HFF-Myc (cell line): ENCODE data around the gene HSPB9.

Experiments used
- DNase-seq: peaks from one replicate; pipeline ENCODE4 v3.0.0-alpha.2; 2011; ENCODE audit warnings: low read depth; ENCODE audit errors: extremely low read depth
- H3K4me3 ChIP-seq: replicated peaks from 2 replicates; pipeline ENCODE4 v1.5.1; 2011; ENCODE audit warnings: low read depth, mild to moderate bottlenecking, control low read depth, low read length
- TF ChIP-seq, protein P1 (sequence below): IDR thresholded peaks from 2 replicates; pipeline ENCODE4 v1.5.1; 2012; ENCODE audit warnings: mild to moderate bottlenecking, low read depth, low read length, control low read depth; ENCODE audit errors: missing control alignments

The HSPB9 gene

DNA sequence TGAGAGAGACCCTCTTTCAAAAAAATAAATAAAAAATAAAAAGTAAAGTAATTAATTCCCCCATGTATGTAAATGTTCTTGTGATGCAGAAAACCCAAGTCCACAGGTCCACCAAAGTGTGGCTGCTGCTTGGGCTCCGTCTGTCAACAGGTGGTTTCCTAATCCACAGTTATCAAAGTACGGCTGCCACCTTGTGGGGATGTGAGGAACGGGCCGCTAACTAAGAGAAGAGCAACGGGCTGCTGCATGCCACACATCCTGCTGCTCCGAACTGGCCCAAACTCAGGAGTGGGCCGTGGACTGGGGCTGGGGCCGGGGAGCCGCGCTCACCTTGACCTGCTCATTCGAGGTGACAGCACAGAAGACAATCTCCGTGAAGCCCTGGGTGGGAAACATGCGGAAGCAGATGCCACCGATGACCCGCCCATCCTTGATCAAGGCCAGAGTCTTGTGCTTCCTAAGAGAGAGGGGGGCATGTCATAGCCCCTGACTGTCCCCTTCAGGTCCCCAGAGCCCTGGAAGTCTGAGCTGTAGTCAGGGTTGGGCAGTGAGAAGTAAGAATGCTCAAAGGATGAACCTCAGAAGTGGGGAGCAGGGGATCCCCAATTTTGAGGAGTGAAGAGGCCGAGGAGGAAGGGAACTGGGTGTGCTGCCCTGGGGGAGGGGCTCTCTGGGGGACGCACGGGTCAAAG is 5.8 kb upstream of the HSPB9 start:
- TF ChIP-seq, protein P1, sequence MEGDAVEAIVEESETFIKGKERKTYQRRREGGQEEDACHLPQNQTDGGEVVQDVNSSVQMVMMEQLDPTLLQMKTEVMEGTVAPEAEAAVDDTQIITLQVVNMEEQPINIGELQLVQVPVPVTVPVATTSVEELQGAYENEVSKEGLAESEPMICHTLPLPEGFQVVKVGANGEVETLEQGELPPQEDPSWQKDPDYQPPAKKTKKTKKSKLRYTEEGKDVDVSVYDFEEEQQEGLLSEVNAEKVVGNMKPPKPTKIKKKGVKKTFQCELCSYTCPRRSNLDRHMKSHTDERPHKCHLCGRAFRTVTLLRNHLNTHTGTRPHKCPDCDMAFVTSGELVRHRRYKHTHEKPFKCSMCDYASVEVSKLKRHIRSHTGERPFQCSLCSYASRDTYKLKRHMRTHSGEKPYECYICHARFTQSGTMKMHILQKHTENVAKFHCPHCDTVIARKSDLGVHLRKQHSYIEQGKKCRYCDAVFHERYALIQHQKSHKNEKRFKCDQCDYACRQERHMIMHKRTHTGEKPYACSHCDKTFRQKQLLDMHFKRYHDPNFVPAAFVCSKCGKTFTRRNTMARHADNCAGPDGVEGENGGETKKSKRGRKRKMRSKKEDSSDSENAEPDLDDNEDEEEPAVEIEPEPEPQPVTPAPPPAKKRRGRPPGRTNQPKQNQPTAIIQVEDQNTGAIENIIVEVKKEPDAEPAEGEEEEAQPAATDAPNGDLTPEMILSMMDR: peak; percentile 78
- DNase-seq: peak; percentile 45
- H3K4me3 ChIP-seq: no peak overlapping the region

- no peak for DNase-seq
- no peak overlapping the region for H3K4me3 ChIP-seq
- TF ChIP-seq, protein P1: no peak
Measured at GRCh38 chr17:42117397-42118125, 5.0 kb upstream of the HSPB9 start.

DNA sequence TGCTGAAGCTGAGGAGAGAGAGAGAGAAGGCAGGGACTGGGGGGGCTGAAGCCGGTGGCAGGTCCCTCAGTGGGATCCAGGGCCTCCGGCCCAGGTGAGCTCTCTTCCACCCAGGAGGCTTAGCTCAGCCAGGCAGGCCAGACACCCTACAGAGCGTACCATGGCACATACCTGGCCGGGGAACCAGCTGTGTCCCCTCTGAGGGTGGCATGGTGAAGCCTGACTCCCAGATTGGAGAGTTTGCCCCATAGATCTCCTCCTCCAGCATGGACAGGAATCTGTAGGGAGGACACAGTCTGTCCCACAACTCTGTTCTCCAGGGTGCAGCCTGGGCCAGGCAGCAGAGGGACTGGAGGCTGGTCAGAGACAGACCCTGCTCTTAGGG is 4.5 kb upstream of the HSPB9 start:
- DNase-seq: no peak
- H3K4me3 ChIP-seq: no peak overlapping the region
- TF ChIP-seq, protein P1: no peak

DNA sequence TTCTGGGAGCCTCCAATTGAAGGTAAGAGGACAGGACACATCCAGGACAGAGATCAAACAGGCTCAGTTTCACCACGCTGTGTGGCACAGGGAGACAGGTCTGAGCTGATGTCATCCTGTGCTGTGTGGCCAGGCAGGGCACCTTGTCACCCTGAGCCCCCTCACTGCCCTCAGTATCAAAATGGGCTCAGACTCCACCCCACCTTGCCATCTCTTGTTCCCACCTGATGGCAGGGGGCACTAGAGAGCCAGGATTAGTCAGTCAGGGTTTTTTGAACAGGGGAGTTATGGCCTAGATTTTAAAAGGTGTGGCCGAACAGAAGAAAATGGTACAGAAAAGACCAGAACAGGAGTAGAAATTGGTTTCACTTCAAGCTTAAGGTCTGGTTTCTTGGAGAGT is 4.1 kb upstream of the HSPB9 start:
- DNase-seq: no peak
- TF ChIP-seq, protein P1: peak; percentile 53
- H3K4me3 ChIP-seq: no peak overlapping the region

- no peak overlapping the region for H3K4me3 ChIP-seq
- TF ChIP-seq, protein P1: no peak
- DNase-seq: no peak
Measured at GRCh38 chr17:42119301-42119700, 3.3 kb upstream of the HSPB9 start.

- TF ChIP-seq, protein P1: no peak
Measured at GRCh38 chr17:42120161-42120769, 2.3 kb upstream of the HSPB9 start.

More at GRCh38 chr17:42120161-42120769, 2.3 kb upstream of the HSPB9 start:
- no peak for DNase-seq
- H3K4me3 ChIP-seq: peak overlapping the region; percentile 60
